HepG2 (cell line): ENCODE measurements around the gene DAB1. TPM values are rescaled to one million over a fixed set of nuclear protein-coding genes. Genes with fewer than 3 reads are reported as not detected.

Source experiments
- ATM ChIP-seq: fragments of 450-650 bp; IDR thresholded peaks from 2 replicates; pipeline ENCODE4 v1.7.1; 2017; ENCODE audit warnings: mild to moderate bottlenecking, borderline replicate concordance
- CBX5 ChIP-seq: sonication (generic); formaldehyde crosslinking; IDR thresholded peaks from 2 replicates; pipeline ENCODE4 v1.4.0; 2020; ENCODE audit warnings: missing genetic modification reagents, borderline replicate concordance
- DMAP1 ChIP-seq: IDR thresholded peaks from 2 replicates; pipeline ENCODE4 v1.6.1; 2016
- FOXO4 ChIP-seq: sonication (generic); formaldehyde crosslinking; conservative IDR thresholded peaks from 2 replicates; pipeline ENCODE4 v1.8.1; 2023; ENCODE audit warnings: missing genetic modification reagents
- KDM3A ChIP-seq: IDR thresholded peaks from 2 replicates; pipeline ENCODE4 v1.6.1; 2018; ENCODE audit warnings: low read depth, missing compliant biosample characterization
- MAFG ChIP-seq: sonication (generic); formaldehyde crosslinking; IDR thresholded peaks from 2 replicates; pipeline ENCODE4 v1.5.1; 2020; ENCODE audit warnings: mild to moderate bottlenecking, missing genetic modification reagents
- MEIS1 ChIP-seq: sonication (generic); formaldehyde crosslinking; IDR thresholded peaks from 2 replicates; pipeline ENCODE4 v1.9.0; 2021; ENCODE audit warnings: mild to moderate bottlenecking, missing genetic modification reagents, moderate library complexity, borderline replicate concordance
- RNF219 ChIP-seq: sonication (generic); formaldehyde crosslinking; IDR thresholded peaks from 2 replicates; pipeline ENCODE4 v1.5.0; 2020; ENCODE audit warnings: mild to moderate bottlenecking, missing genetic modification reagents
- TCF12 ChIP-seq, 2 experiments: fragments of 450-650 bp in 1 of 2; sonication (generic) in 1 of 2; formaldehyde crosslinking in 1 of 2; IDR thresholded peaks; 2 replicates each; pipeline versions ENCODE4 v1.6.1 to v1.8.0; 2017 to 2022; ENCODE audit warnings: antibody characterized with exemption in 1 of 2, mild to moderate bottlenecking in 1 of 2, missing genetic modification reagents in 1 of 2, moderate library complexity in 1 of 2
- ZNF263 ChIP-seq: sonication (generic); formaldehyde crosslinking; IDR thresholded peaks from 2 replicates; pipeline ENCODE4 v1.4.0; 2020; ENCODE audit warnings: missing genetic modification reagents
- ZNF513 ChIP-seq: sonication (generic); formaldehyde crosslinking; conservative IDR thresholded peaks from 2 replicates; pipeline ENCODE4 v1.5.0; 2020; ENCODE audit warnings: missing genetic modification reagents
- ZNF543 ChIP-seq: sonication (generic); formaldehyde crosslinking; IDR thresholded peaks from 2 replicates; pipeline ENCODE4 v1.4.0; 2020; ENCODE audit warnings: mild to moderate bottlenecking, missing genetic modification reagents
- ZNF790 ChIP-seq: sonication (generic); formaldehyde crosslinking; IDR thresholded peaks from 2 replicates; pipeline ENCODE4 v1.8.0; 2022; ENCODE audit warnings: missing genetic modification reagents, mild to moderate bottlenecking, borderline replicate concordance
- ZNF800 ChIP-seq: sonication (generic); formaldehyde crosslinking; IDR thresholded peaks from 2 replicates; pipeline ENCODE4 v1.4.0; 2020; ENCODE audit warnings: missing genetic modification reagents
- polyA plus RNA-seq, 8 experiments: library from polyadenylated mRNA; depleted of rRNA in 3 of 8; stranded (reverse) in 7 of 8; unstranded in 1 of 8; fragments of >200 nt; fragmentation: Illumina TruSeq in 4 of 8; extraction: Trizol in 4 of 8; gene quantifications; 2 replicates each; pipeline versions ENCODE4 v1.2.1 to v1.2.3, GENCODE V29; 2011 to 2016; ENCODE audit warnings: low read depth in 4 of 8, missing spikeins in 1 of 8, mixed read lengths in 1 of 8; ENCODE audit not compliant: insufficient read depth in 1 of 8
- total RNA-seq, 5 experiments: library from RNA; depleted of rRNA; stranded (reverse); fragments of >200 nt; fragmentation: Illumina TruSeq; extraction: Trizol; gene quantifications; 2 replicates each; pipeline ENCODE4 v1.2.3, GENCODE V29; 2016; ENCODE audit warnings: low read depth in 1 of 5
- TF ChIP-seq, protein P1 (sequence below): sonication (generic); formaldehyde crosslinking; IDR thresholded peaks from 2 replicates; pipeline ENCODE4 v1.8.0; 2022; ENCODE audit warnings: mild to moderate bottlenecking, missing genetic modification reagents
- TF ChIP-seq, protein P2 (sequence below): sonication (generic); formaldehyde crosslinking; IDR thresholded peaks from 2 replicates; pipeline ENCODE4 v1.4.0; 2020; ENCODE audit warnings: missing genetic modification reagents, borderline replicate concordance

Gene DAB1
- total and polyA plus RNA-seq, 2 of the 13 experiments (the other 11 are each of a cell fraction or from before 2014, with no cell fraction given): 0.04 to 0.13 TPM

- TF ChIP-seq MAFG (peak; percentile 76; the same call in 1 of the 2 replicates), FOXO4 (no peak), ATM (no peak), ZNF263 (CRISPR knock-in tag) (no peak), MEIS1 (CRISPR knock-in tag) (peak; percentile 48; the same call in 1 of the 2 replicates), KDM3A (CRISPR knock-in tag) (peak; percentile 98), TCF12 (IDR thresholded peaks at IDR 0.05) (no peak), TCF12 (CRISPR knock-in tag; IDR thresholded peaks at IDR 0.05) (peak; percentile 99), CBX5 (CRISPR knock-in tag) (peak; percentile 99), DMAP1 (CRISPR knock-in tag) (peak; percentile 84; the same call in 1 of the 2 replicates), ZNF543 (CRISPR knock-in tag) (0 out of 2 replicates have a peak, but pooled peaks have one; percentile 62), ZNF800 (CRISPR knock-in tag) (peak; percentile 54; the same call in 1 of the 2 replicates), ZNF790 (no peak), RNF219 (CRISPR knock-in tag) (peak; percentile 86; the same call in 1 of the 2 replicates), ZNF513 (CRISPR knock-in tag) (no peak)
- TF ChIP-seq, protein P1, sequence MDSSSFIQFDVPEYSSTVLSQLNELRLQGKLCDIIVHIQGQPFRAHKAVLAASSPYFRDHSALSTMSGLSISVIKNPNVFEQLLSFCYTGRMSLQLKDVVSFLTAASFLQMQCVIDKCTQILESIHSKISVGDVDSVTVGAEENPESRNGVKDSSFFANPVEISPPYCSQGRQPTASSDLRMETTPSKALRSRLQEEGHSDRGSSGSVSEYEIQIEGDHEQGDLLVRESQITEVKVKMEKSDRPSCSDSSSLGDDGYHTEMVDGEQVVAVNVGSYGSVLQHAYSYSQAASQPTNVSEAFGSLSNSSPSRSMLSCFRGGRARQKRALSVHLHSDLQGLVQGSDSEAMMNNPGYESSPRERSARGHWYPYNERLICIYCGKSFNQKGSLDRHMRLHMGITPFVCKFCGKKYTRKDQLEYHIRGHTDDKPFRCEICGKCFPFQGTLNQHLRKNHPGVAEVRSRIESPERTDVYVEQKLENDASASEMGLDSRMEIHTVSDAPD (CRISPR knock-in tag): peak; percentile 90
- TF ChIP-seq, protein P2, sequence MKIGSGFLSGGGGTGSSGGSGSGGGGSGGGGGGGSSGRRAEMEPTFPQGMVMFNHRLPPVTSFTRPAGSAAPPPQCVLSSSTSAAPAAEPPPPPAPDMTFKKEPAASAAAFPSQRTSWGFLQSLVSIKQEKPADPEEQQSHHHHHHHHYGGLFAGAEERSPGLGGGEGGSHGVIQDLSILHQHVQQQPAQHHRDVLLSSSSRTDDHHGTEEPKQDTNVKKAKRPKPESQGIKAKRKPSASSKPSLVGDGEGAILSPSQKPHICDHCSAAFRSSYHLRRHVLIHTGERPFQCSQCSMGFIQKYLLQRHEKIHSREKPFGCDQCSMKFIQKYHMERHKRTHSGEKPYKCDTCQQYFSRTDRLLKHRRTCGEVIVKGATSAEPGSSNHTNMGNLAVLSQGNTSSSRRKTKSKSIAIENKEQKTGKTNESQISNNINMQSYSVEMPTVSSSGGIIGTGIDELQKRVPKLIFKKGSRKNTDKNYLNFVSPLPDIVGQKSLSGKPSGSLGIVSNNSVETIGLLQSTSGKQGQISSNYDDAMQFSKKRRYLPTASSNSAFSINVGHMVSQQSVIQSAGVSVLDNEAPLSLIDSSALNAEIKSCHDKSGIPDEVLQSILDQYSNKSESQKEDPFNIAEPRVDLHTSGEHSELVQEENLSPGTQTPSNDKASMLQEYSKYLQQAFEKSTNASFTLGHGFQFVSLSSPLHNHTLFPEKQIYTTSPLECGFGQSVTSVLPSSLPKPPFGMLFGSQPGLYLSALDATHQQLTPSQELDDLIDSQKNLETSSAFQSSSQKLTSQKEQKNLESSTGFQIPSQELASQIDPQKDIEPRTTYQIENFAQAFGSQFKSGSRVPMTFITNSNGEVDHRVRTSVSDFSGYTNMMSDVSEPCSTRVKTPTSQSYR (CRISPR knock-in tag): peak; percentile 85; the same call in 1 of the 2 replicates
Observed at GRCh38 chr1:57279909-57280666, 143.8 kb downstream of the DAB1 start (continued).
